ENCODE data around the gene ZNF697. TPM values are rescaled to one million over a fixed set of nuclear protein-coding genes. Genes with fewer than 3 reads are reported as not detected.
A peak's percentile ranks its signal among the peaks of the same experiment; 100 is the strongest.

Gene ZNF697
- total RNA-seq, 4 donors from 2014 or later, result 2.0 to 4.8 (median 4.0) TPM

GRCh38 chr1:119653135-119653838 lies 5.2 kb upstream of the ZNF697 start:
- intact Hi-C loops (cut with DNase I), result loop anchor here (10.0 kb wide), 1 partner anchor 508 kb away; the partner anchor contains the start of gene WARS2
- no peaks in the 10 kb centered on the region for H3K27me3 ChIP-seq
- TF ChIP-seq EP300 (IDR thresholded peaks at IDR 0.05) (no peak), POLR2AphosphoS5 (IDR thresholded peaks at IDR 0.05) (no peak), POLR2A (IDR thresholded peaks at IDR 0.05; ENCODE audit: low read depth) (no peak)
- H3K27ac ChIP-seq (replicated peaks in 1 of 4), result no peak overlapping the region
- H3K9me3 ChIP-seq, result no peaks in the 10 kb centered on the region
- H3K4me3 ChIP-seq, result no peak overlapping the region
- 91% methylated on average over 4 of the region's 4 CpGs for WGBS
- no peaks in the 10 kb centered on the region for H3K36me3 ChIP-seq
- peaks cover 4 to 8% (median 7%) of the 10 kb centered on the region in 4 donors for H3K4me1 ChIP-seq
- DNase-seq (ENCODE audit: extremely low spot score), result no peak

GRCh38 chr1:119652587-119652986 lies 4.5 kb upstream of the ZNF697 start:
- Histone ChIP-seq H3K4me1 (peaks cover 4 to 9% (median 7%) of the 10 kb centered on the region in 4 donors), H3K9me3 (no peaks in the 10 kb centered on the region), H3K4me3 (no peak overlapping the region), H3K27me3 (no peaks in the 10 kb centered on the region), H3K36me3 (no peaks in the 10 kb centered on the region), H3K27ac (replicated peaks in 1 of 4) (no peak overlapping the region)
- TF ChIP-seq, protein P1, sequence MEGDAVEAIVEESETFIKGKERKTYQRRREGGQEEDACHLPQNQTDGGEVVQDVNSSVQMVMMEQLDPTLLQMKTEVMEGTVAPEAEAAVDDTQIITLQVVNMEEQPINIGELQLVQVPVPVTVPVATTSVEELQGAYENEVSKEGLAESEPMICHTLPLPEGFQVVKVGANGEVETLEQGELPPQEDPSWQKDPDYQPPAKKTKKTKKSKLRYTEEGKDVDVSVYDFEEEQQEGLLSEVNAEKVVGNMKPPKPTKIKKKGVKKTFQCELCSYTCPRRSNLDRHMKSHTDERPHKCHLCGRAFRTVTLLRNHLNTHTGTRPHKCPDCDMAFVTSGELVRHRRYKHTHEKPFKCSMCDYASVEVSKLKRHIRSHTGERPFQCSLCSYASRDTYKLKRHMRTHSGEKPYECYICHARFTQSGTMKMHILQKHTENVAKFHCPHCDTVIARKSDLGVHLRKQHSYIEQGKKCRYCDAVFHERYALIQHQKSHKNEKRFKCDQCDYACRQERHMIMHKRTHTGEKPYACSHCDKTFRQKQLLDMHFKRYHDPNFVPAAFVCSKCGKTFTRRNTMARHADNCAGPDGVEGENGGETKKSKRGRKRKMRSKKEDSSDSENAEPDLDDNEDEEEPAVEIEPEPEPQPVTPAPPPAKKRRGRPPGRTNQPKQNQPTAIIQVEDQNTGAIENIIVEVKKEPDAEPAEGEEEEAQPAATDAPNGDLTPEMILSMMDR (IDR thresholded peaks at IDR 0.05), result no peak
- no peak for TF ChIP-seq POLR2AphosphoS5 (IDR thresholded peaks at IDR 0.05)
- TF ChIP-seq EP300 (IDR thresholded peaks at IDR 0.05), result no peak
- TF ChIP-seq POLR2A (IDR thresholded peaks at IDR 0.05; ENCODE audit: low read depth), result no peak
- WGBS, result 90% methylated on average over 4 of the region's 4 CpGs
- no peak for DNase-seq (ENCODE audit: extremely low spot score)
- intact Hi-C loops (cut with DNase I), result loop anchor here (10.0 kb wide), 1 partner anchor 508 kb away; the partner anchor contains the start of gene WARS2

DNA sequence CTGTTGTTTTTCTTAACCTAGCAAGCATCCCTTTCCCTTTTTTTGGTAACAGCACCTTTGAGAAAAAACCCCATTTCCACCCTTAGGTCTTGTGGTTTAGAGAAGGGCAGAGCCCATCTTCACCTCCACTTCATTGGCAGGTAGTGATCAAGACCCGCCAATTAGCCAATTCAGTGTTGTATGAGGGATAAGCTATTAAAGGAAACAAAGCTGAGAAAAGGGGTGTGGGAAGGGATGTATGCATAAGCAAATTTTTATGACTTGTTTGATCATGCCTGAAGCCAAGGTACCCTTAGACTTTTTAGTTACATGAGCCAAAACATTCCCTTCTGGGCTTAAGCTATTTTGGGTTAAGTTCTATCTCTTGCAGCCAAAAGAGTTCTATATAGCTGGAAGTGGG lies 3.6 kb upstream of the ZNF697 start:
- H3K9me3 ChIP-seq, result no peaks in the 10 kb centered on the region
- intact Hi-C loops (cut with DNase I), result loop anchor here (10.0 kb wide), 1 partner anchor 507 kb away; the partner anchor contains the start of gene WARS2
- H3K27ac ChIP-seq (replicated peaks in 1 of 4), result no peak overlapping the region
- peaks cover 9 to 18% (median 17%) of the 10 kb centered on the region in 4 donors for H3K4me1 ChIP-seq
- H3K4me3 ChIP-seq, result no peak overlapping the region
- no peaks in the 10 kb centered on the region for H3K27me3 ChIP-seq
- no peaks in the 10 kb centered on the region for H3K36me3 ChIP-seq
- TF ChIP-seq POLR2AphosphoS5 (IDR thresholded peaks at IDR 0.05), result no peak
- TF ChIP-seq POLR2A (IDR thresholded peaks at IDR 0.05; ENCODE audit: low read depth), result no peak
- TF ChIP-seq EP300 (IDR thresholded peaks at IDR 0.05), result no peak
- TF ChIP-seq, protein P1 (IDR thresholded peaks at IDR 0.05), result no peak
- 100% methylated on average over 1 of the region's 1 CpG for WGBS
- no peak for DNase-seq (ENCODE audit: extremely low spot score)

DNA sequence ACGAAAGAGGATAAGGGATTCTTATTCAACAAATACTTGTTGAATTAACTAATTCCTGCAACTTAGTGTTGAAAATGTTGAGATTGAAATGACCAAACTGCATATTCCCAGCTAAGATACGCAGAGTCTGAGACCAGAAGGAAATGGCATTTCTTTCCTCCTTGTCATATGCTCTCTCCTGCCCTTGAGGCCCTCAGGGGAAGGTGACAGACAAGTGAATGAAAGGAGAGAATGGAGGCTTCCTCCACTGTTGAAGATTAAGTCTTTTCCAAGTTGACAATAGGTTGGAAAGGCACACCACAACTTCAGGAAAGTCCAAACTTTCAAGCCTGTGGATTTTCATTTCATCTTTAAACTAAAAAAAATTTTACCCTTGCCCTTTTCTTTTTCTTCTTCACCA lies 3.1 kb upstream of the ZNF697 start:
- no peak overlapping the region for H3K4me3 ChIP-seq
- no peaks in the 10 kb centered on the region for H3K36me3 ChIP-seq
- no peak overlapping the region for H3K27ac ChIP-seq (replicated peaks in 1 of 4)
- intact Hi-C loops (cut with DNase I), result loop anchor here (10.0 kb wide), 1 partner anchor 506 kb away; the partner anchor contains the start of gene WARS2
- 85% methylated on average over 2 of the region's 2 CpGs for WGBS
- no peak for DNase-seq (ENCODE audit: extremely low spot score)
- TF ChIP-seq POLR2A (IDR thresholded peaks at IDR 0.05; ENCODE audit: low read depth), result no peak
- H3K9me3 ChIP-seq, result no peaks in the 10 kb centered on the region
- no peaks in the 10 kb centered on the region for H3K27me3 ChIP-seq
- peaks cover 13 to 22% (median 21%) of the 10 kb centered on the region in 4 donors for H3K4me1 ChIP-seq

- Histone ChIP-seq H3K4me1 (peaks cover 18 to 36% (median 27%) of the 10 kb centered on the region in 4 donors), H3K9me3 (no peaks in the 10 kb centered on the region), H3K27me3 (no peaks in the 10 kb centered on the region), H3K27ac (replicated peaks in 1 of 4) (peak overlapping the region; percentile 84 to 91 (median 89)), H3K36me3 (no peaks in the 10 kb centered on the region), H3K4me3 (peak overlapping the region; percentile 80 to 97 (median 94))
- TF ChIP-seq EP300 (IDR thresholded peaks at IDR 0.05), result no peak
- 6% methylated on average over 10 of the region's 10 CpGs for WGBS
- intact Hi-C loops (cut with DNase I), result no loop called here
- DNase-seq (ENCODE audit: extremely low spot score), result no peak
These were observed 546 bp upstream of the ZNF697 start for GRCh38 chr1:119648620-119649004.

GRCh38 chr1:119647228-119647733 lies 785 bp downstream of the ZNF697 start:
- Histone ChIP-seq H3K27me3 (no peaks in the 10 kb centered on the region), H3K9me3 (no peaks in the 10 kb centered on the region), H3K36me3 (no peaks in the 10 kb centered on the region), H3K4me1 (peaks cover 18 to 46% (median 29%) of the 10 kb centered on the region in 4 donors), H3K27ac (replicated peaks in 1 of 4) (peak overlapping the region; percentile 84 to 91 (median 89)), H3K4me3 (peak overlapping the region; percentile 80 to 97 (median 94))
- TF ChIP-seq, protein P1 (IDR thresholded peaks at IDR 0.05), result no peak
- TF ChIP-seq POLR2AphosphoS5 (IDR thresholded peaks at IDR 0.05), result no peak
- TF ChIP-seq POLR2A (IDR thresholded peaks at IDR 0.05; ENCODE audit: low read depth), result no peak
- intact Hi-C loops (cut with DNase I), result no loop called here
- DNase-seq (ENCODE audit: extremely low spot score), result no peak
- 0% methylated on average over 6 of the region's 18 CpGs for WGBS
